GM23248 (cell line): ENCODE data around the gene OR2V2. TPM values are rescaled to one million over a fixed set of nuclear protein-coding genes. Genes with fewer than 3 reads are reported as not detected.
"Not testable (repeated sequence)": the region's sequence is repeated elsewhere in the genome, so short reads cannot be mapped to it uniquely, and the experiment has no call there.

Experiments
- DNase-seq: peaks from one replicate; pipeline ENCODE4 v3.0.0-alpha.2; 2015
- H2AFZ ChIP-seq: fragments of 200-600 bp; sonication (generic); 2 replicates; pipeline ENCODE4 v1.6.1; 2016; ENCODE audit warnings: antibody characterized with exemption
- H3F3A ChIP-seq: fragments of 200-600 bp; sonication (generic); 2 replicates; pipeline ENCODE4 v1.6.1; 2016; ENCODE audit warnings: mild to moderate bottlenecking, antibody characterized with exemption, mixed run types; ENCODE audit not compliant: insufficient read depth
- H3K27ac ChIP-seq: fragments of 200-600 bp; sonication (generic); 2 replicates; pipeline ENCODE4 v1.5.1; 2016; ENCODE audit warnings: mild to moderate bottlenecking
- H3K27me3 ChIP-seq: fragments of 200-600 bp; sonication (generic); replicated peaks from 2 replicates; pipeline ENCODE4 v1.6.1; 2016; ENCODE audit warnings: mild to moderate bottlenecking; ENCODE audit not compliant: insufficient read depth
- H3K36me3 ChIP-seq: fragments of 200-600 bp; sonication (generic); 2 replicates; pipeline ENCODE4 v1.6.1; 2016; ENCODE audit warnings: low read depth, mild to moderate bottlenecking
- H3K4me1 ChIP-seq: fragments of 200-600 bp; sonication (generic); 2 replicates; pipeline ENCODE4 v1.6.1; 2016; ENCODE audit warnings: mild to moderate bottlenecking; ENCODE audit not compliant: insufficient read depth
- H3K4me2 ChIP-seq: fragments of 200-600 bp; sonication (generic); one replicate; pipeline ENCODE4 v1.6.1; 2016; ENCODE audit warnings: mild to moderate bottlenecking; ENCODE audit not compliant: unreplicated experiment
- H3K4me3 ChIP-seq: fragments of 200-600 bp; sonication (generic); 2 replicates; pipeline ENCODE4 v1.5.1; 2016; ENCODE audit warnings: mild to moderate bottlenecking
- H3K79me2 ChIP-seq: fragments of 200-600 bp; sonication (generic); 2 replicates; pipeline ENCODE4 v1.6.1; 2016; ENCODE audit warnings: mild to moderate bottlenecking; ENCODE audit not compliant: insufficient read depth
- H3K9ac ChIP-seq: fragments of 200-600 bp; sonication (generic); 2 replicates; pipeline ENCODE4 v1.6.1; 2016; ENCODE audit warnings: mild to moderate bottlenecking
- H3K9me2 ChIP-seq: fragments of 200-600 bp; sonication (generic); 2 replicates; pipeline ENCODE4 v1.6.1; 2016; ENCODE audit warnings: mixed run types, mild to moderate bottlenecking, moderate library complexity; ENCODE audit not compliant: insufficient read depth
- H3K9me3 ChIP-seq: fragments of 200-600 bp; sonication (generic); one replicate; pipeline ENCODE4 v1.6.1; 2017; ENCODE audit warnings: low read depth
- H4K20me1 ChIP-seq: fragments of 200-600 bp; sonication (generic); 2 replicates; pipeline ENCODE4 v1.6.0; 2016; ENCODE audit not compliant: insufficient read depth
- EZH2 ChIP-seq: fragments of 200-600 bp; sonication (generic); IDR thresholded peaks from 2 replicates; pipeline ENCODE4 v1.6.1; 2018; ENCODE audit warnings: antibody characterized with exemption, mild to moderate bottlenecking; ENCODE audit not compliant: insufficient read depth, poor library complexity, severe bottlenecking
- EZH2phosphoT487 ChIP-seq: fragments of 200-600 bp; sonication (generic); IDR thresholded peaks from 2 replicates; pipeline ENCODE4 v1.6.1; 2018; ENCODE audit warnings: antibody characterized with exemption, moderate library complexity, mild to moderate bottlenecking, low read depth; ENCODE audit not compliant: insufficient read depth
- WGBS, 2 experiments: methylation state at CpG; one replicate each; pipeline ENCODE4 v1.1.6; 2015 to 2017; ENCODE audit warnings: low lambda C conversion rate in 2 of 2, low coverage in 1 of 2; ENCODE audit errors: missing lambda C conversion rate in 2 of 2; 5-methylcytosine and 5-hydroxymethylcytosine counted together
- in situ Hi-C: fragments of 300-500 bp; cut with MboI; formaldehyde crosslinking; loops from 2 replicates; pipeline ENCODE4 v1.15.0; 2020
- polyA plus RNA-seq: library from polyadenylated mRNA; unstranded; fragments of >200 nt; fragmentation: Nextera tagmentation; extraction: Ambion mirVana; gene quantifications from 2 replicates; pipeline ENCODE4 v1.2.1, GENCODE V29; 2016
- total RNA-seq: library from RNA; depleted of rRNA; stranded (reverse); fragments of >200 nt; shearing (Covaris generic); gene quantifications from 2 replicates; pipeline ENCODE4 v1.2.3, GENCODE V29; 2014

OR2V2 gene
- total and polyA plus RNA-seq, 2 experiments from 2014 or later, result not detected

- Histone ChIP-seq H4K20me1 (no peaks in the 10 kb centered on the region), H3K9me2 (no peaks in the 10 kb centered on the region), H3K4me3 (no peak overlapping the region), H2AFZ (no peak overlapping the region), H3K4me2 (no peak overlapping the region), H3K27me3 (no peaks in the 10 kb centered on the region; the same call in 1 of the 2 replicates), H3K36me3 (no peaks in the 10 kb centered on the region), H3K79me2 (no peaks in the 10 kb centered on the region), H3K27ac (no peak overlapping the region), H3K9me3 (no peaks in the 10 kb centered on the region), H3K9ac (no peak overlapping the region), H3K4me1 (no peaks in the 10 kb centered on the region), H3F3A (no peaks in the 10 kb centered on the region)
- 63 to 71% methylated on average over 10 of the region's 10 CpGs for WGBS, 2 experiments
- TF ChIP-seq EZH2, result no peak
- no peak for TF ChIP-seq EZH2phosphoT487
- in situ Hi-C loops, result no loop called here
- DNase-seq, result no peak
These were observed 19.9 kb upstream of the OR2V2 start for GRCh38 chr5:181127456-181127855.

GRCh38 chr5:181127907-181128626 lies 19.3 kb upstream of the OR2V2 start:
- H3K4me3 ChIP-seq, result no peak overlapping the region
- DNase-seq, result no peak
- no peaks in the 10 kb centered on the region for H3K9me2 ChIP-seq
- in situ Hi-C loops, result no loop called here
- H3K9me3 ChIP-seq, result no peaks in the 10 kb centered on the region
- 47 to 51% methylated on average over 15 of the region's 15 CpGs for WGBS, 2 experiments
- H3K79me2 ChIP-seq, result no peaks in the 10 kb centered on the region
- TF ChIP-seq EZH2phosphoT487 (no peak), EZH2 (no peak)
- H3K27ac ChIP-seq, result no peak overlapping the region
- no peaks in the 10 kb centered on the region for H3K36me3 ChIP-seq
- H3K27me3 ChIP-seq, result no peaks in the 10 kb centered on the region; the same call in 1 of the 2 replicates
- H3K9ac ChIP-seq, result no peak overlapping the region
- no peak overlapping the region for H2AFZ ChIP-seq
- H3F3A ChIP-seq, result no peaks in the 10 kb centered on the region
- no peak overlapping the region for H3K4me2 ChIP-seq
- no peaks in the 10 kb centered on the region for H3K4me1 ChIP-seq
- no peaks in the 10 kb centered on the region for H4K20me1 ChIP-seq

- no peaks in the 10 kb centered on the region for H3K9me2 ChIP-seq
- DNase-seq, result no peak
- 0 out of 2 replicates have a peak, but pooled peaks cover 5% of the 10 kb centered on the region for H3K4me1 ChIP-seq
- H2AFZ ChIP-seq, result no peak overlapping the region
- H3K27me3 ChIP-seq, result no peaks in the 10 kb centered on the region; the same call in 1 of the 2 replicates
- H3K79me2 ChIP-seq, result no peaks in the 10 kb centered on the region
- H3K36me3 ChIP-seq, result no peaks in the 10 kb centered on the region
- no peak overlapping the region for H3K9ac ChIP-seq
- H4K20me1 ChIP-seq, result no peaks in the 10 kb centered on the region
- peaks cover 6% of the 10 kb centered on the region; the same call in 1 of the 2 replicates for H3F3A ChIP-seq
- no peaks in the 10 kb centered on the region for H3K9me3 ChIP-seq
- in situ Hi-C loops, result no loop called here
- no peak overlapping the region for H3K4me3 ChIP-seq
- H3K27ac ChIP-seq, result no peak overlapping the region
- no peak for TF ChIP-seq EZH2
- TF ChIP-seq EZH2phosphoT487, result no peak
- WGBS, 2 experiments, result 46 to 52% methylated on average over 7 of the region's 7 CpGs
- H3K4me2 ChIP-seq, result no peak overlapping the region
These were observed 17.8 kb upstream of the OR2V2 start for GRCh38 chr5:181129601-181130000.

GRCh38 chr5:181130081-181130480 lies 17.3 kb upstream of the OR2V2 start:
- not testable (repeated sequence) for H3K27me3 ChIP-seq

More at GRCh38 chr5:181130081-181130480, 17.3 kb upstream of the OR2V2 start:
- H3K9me3 ChIP-seq, H3K4me3 ChIP-seq, H4K20me1 ChIP-seq, H3F3A ChIP-seq, in situ Hi-C loops, H3K4me2 ChIP-seq, DNase-seq, H3K79me2 ChIP-seq, H2AFZ ChIP-seq, H3K27ac ChIP-seq, H3K4me1 ChIP-seq, H3K36me3 ChIP-seq, H3K9me2 ChIP-seq, H3K9ac ChIP-seq: not testable (repeated sequence)
- 57 to 62% methylated on average over 9 of the region's 9 CpGs for WGBS, 2 experiments
